Retina (tissue), 1 donor: ENCODE measurements around the gene TXN.

Experiments used
- DNase-seq: peaks from one replicate; pipeline ENCODE4 v3.0.0-alpha.2; 2016

Gene TXN

GRCh38 chr9:110256380-110257096 lies at the start of gene TXN:
Gene TXN, minus strand, starts transcription at chr9:110256507. Its CDS starts 72 bp downstream, at chr9:110256435.
- peak; percentile 92 for DNase-seq

DNA sequence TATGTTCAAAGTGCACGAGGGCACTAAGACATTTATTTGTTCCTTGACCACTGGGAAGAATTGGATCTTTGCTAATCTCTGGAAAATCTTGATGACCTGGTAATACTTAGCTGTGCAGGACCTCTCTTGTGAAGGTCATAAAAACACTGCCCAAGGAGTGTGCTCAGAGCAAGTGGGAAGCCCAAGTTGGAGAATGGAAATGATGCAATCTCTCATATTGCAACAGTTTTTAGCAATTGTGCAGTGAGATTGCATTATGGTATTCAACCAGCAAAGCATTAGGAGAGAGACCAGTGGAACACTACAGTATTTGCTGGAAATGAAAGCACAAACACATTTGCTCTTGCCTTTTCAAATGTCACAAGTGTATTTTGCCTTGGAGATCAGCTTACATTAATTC lies 46.8 kb upstream of the TXN start:
- no peak for DNase-seq

GRCh38 chr9:110298043-110298605 lies 41.8 kb upstream of the TXN start:
- DNase-seq = no peak

DNA sequence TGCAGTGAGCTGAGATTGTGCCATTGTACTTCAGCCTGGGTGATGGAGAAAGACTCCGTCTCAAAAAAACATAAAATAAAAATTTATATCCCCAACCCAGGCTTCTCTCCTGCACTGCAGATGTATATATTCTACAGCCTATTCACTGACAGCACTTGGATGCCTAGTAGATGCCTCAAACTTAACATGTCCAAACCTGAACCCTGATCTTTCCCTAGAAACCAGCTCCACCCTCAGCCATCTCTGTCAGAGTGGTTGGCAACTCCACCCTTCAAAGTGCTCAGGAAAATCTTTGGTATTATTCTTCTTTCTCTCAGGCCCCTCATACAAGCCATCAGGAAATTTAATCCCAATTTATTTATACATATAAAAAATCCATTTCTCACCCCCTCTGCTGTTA lies 36.9 kb upstream of the TXN start:
- DNase-seq = no peak

- DNase-seq = no peak
Measured at GRCh38 chr9:110291921-110292557, 35.7 kb upstream of the TXN start.

GRCh38 chr9:110290001-110290400 lies 33.7 kb upstream of the TXN start:
- no peak for DNase-seq

DNA sequence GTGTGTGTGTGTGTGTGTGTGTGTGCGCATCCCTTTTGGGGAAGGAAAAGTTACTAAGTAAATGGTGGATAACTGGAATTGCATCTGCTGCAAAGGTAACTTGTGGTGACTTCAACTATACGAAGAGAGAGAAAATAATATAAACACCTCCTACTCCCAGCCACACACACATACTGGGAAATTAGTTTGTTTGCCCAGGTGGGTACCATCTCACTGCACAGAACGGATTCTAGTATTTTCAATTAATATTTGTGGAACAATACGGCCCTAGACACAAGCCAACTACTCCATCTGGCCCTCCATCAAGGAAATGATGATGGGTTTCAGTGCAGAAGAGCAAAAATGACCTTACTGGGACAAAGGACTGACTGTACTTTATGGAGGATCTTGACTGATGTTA lies 32.2 kb upstream of the TXN start:
- DNase-seq = no peak

GRCh38 chr9:110287289-110287680 lies 31.0 kb upstream of the TXN start:
- DNase-seq = no peak

- DNase-seq = no peak
Measured at GRCh38 chr9:110284211-110284844, 28.0 kb upstream of the TXN start.

DNA sequence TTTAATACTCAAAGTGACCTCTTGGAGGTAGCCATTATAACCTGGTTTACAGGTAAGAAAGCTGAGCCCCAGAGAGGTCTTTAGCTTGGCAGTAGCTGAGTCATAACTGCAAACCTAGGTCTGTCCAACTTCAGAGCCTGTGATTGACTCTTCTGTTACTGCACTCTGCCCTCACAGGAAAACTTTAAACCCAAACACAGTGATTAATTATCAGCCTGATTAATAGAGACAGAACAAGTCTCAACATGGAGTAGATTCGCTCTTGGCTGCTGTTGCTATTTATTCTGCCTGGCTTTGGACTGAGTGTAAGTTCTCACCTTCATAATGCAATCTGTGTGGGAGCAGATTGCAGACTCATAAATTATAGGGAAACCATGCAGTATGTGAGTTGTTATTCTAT lies 27.4 kb upstream of the TXN start:
- DNase-seq = no peak

DNA sequence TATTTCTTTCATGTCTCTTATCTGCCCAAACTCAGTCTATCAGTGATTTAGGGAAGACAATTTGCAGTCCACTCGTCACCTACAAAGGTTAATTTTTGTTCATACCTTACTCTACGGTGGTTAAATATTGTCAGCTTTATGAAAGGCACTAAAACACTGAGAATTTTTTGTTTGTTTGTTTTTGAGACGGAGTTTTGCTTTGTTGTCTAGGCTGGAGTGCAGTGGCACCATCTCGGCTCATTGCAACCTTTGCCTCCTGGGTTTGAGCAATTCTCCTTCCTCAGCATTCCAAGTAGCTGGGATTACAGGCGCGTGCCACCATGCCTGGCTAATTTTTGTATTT lies 26.4 kb upstream of the TXN start:
- DNase-seq = no peak

DNA sequence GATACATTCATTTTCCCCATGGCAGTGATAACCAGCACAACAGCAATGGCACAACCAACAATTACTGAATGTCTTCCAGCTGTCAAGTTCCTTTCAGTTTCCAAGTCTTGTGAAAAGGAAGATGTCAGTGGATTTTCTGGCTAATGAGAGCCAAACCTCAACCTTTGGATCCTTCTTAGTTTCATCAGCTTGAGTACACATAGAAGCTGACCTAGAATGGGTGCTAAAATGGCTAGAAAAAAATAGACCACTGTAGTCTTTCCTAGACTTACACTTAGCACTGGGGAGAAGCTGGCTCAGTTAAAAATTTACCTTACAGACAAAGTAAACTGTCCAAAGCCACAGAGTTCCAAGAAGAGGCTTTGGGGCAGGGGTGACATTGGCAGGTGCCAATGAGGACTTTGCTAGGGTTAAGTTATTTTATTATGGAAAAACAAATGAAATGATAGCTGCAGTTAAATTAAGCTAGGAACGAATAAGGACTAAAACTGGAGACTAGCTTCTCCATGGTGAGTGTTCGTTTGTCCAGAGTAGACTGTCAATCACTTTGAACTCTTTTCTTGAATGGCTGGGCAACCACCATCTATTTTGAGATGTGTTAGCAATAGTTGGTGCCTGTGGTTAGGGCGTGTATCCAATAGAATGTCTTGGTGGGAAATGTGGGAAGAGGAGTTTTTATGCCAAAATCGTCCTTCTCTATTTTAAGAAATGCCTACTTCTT lies 25.9 kb upstream of the TXN start:
- no peak for DNase-seq

DNA sequence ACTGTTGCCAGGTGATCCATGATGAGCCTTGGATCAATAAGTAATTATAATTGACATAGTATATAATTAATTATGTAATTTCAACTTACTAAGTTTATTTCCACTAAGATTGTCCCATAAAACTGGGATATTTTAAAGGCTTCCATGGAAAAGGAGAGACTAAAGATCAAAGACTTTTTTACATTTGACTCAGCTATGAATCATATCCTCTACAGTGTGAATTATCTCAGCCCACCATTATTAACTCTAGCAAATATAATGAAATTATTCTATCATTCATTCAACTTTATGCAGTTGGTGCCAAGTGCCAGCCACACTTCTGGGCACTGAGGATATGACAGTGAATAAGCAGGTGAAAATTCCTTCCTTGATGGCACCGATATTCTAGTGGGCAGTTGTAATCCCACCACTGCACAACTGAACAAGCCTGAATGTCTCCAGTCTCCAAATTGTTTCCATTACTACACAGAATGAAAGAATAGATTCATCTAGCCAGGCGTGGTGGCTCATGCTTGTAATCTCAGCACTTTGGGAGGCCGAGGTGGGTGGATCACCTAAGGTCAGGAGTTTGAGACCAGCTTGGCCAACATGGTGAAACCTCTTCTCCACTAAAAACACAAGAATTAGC lies 21.9 kb upstream of the TXN start:
- no peak for DNase-seq

DNA sequence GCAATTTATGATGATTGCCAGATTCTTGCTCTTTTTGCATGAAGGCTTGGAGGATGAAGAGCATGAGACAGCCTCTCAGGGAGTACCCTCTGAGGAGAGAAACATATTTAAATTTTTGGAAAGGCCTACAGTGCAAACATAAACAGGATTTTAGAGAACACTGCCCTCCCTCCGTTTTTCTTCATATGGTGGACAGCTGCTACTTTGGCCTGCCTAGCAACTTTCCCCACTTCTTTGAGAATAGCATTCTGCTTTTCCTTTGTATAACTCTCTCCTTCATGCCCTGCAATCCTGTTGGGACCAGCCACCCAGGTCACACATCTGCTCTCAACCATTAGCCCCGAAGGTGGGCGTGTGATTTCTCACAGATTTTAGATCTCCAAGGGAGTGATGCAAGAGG lies 20.5 kb upstream of the TXN start:
- DNase-seq = no peak

GRCh38 chr9:110270211-110270995 lies 14.1 kb upstream of the TXN start:
- no peak for DNase-seq

GRCh38 chr9:110266795-110267194 lies 10.5 kb upstream of the TXN start:
- DNase-seq = no peak

DNA sequence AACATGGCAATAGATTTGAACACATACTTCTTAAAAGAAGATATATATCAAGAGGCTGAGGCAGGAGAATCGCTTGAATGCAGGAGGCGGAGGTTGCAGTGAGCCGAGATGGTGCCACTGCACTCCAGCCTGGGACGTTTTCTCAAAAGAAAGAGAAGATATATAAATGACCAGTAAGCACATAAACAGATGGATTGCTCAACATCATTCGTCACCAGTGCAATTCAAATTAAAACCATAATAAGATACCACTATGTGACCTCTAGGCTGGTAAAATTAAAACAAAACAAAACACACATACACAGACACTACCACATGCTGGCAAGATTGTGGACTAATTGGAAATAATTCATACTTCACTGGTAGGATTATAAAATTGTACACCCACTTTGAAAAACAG lies 5.3 kb upstream of the TXN start:
- DNase-seq = no peak

DNA sequence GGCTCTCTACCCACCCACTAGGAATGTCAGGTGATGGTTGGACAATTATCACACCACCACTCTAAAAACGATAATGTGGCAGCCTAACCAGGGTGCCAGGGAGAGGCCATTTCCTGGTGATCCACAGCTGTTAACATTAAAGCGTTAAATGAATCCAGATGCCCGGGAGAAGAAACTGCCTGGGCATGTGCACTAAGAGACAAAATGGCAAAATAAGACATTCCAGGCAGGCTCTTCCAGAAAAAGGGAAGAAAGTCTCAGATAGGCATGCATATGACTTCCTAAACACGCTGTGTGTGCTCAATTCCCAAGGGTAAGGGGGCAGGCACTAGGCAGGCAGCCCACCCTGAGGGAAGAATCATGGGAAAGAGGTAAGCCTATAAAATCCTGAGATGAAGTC lies 4.6 kb upstream of the TXN start:
- DNase-seq = no peak

DNA sequence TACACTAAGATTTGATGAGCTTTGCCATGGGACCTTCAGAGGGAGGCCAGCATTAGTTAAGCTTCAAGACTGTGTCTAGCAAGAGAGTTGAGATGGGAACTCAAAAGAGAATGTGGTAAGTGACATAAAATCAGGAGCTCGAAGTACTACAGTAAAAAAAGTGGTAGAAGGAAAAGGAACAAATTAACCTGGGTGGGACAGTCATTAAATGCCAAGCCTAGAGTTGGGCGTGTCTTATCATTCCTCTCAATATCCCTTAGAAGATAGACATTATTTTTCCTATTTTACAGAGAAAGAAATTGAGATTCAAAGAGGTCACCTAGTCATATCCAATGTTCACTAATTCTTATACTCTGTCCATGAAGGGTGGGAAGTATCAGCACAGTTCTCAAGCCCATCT lies 3.3 kb upstream of the TXN start:
- no peak for DNase-seq

GRCh38 chr9:110258690-110259091 lies 2.4 kb upstream of the TXN start:
- no peak for DNase-seq

DNA sequence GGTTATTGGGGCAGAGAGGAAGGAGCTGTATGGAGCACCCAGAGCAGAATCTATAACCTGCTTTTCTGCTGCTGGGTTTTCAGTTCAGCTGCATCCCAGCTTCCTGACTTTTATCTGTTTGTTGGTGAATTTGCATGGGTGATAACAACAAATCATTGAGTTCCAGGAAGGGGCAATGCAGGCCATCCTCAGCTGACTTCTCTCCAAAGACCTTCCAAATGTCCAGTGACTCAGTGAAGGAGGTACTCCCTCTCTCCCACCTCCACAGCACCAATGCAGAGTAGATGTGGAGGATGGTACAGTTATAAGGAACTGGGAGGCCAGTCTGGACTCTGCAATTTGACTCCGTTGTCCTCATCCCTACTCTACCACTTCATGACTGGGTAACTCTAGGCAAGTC lies 1.6 kb upstream of the TXN start:
- no peak for DNase-seq
